Fibroblast of lung (primary cell): ENCODE results near the gene ALOX12B.

Experiments
- EZH2 ChIP-seq: IDR thresholded peaks from 2 replicates; pipeline ENCODE4 v1.5.1; 2012; ENCODE audit warnings: low read length, control low read depth, mild to moderate bottlenecking; ENCODE audit errors: missing control alignments
- TF ChIP-seq, protein P1 (sequence below), 2 donors: IDR thresholded peaks in 1 of 2; conservative IDR thresholded peaks in 1 of 2; 1 replicate in 1 of 2; 2 replicates in 1 of 2; pipeline ENCODE4 v1.5.1; 2011 to 2012; ENCODE audit warnings: low read length in 2 of 2, control low read depth in 1 of 2, inconsistent platforms in 1 of 2, low read depth in 1 of 2, mild to moderate bottlenecking in 1 of 2

DNA sequence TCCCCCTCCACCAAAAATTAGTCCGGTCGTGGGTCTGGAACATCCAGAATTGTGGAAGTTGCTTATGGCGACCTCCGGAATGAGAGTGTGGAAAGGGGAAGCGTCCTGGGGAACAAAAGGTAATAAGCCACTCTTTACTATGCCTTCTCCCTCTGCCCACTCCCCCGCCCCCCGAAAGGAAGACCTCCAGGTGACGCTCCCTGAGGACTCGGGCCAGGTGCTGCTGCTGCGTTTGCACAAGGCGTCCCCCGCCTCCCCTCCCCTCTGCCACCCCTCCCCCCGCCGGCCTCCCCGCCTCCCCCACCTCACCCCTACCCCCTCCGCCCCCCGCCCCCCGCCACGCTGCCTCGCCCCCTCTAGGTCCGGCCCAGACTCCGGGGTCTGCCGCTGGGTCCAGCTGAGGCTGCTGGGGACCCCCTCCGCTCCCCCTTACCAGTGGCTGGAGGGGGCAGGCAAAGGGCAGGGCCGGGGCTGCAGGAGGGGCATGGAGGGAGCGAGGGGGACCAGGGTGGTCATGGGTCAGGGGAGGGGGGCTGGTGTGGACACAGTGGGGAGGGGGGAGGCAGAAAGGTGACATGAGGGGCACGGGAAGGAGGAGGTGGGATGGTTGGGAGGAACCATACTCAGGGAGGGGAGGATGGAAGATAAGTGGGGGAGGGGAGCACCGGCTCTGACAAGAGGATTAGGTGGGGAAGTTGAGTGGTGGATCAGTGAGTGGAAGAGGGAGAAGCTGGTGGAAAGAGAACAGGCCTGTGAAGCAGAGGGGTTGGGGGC, 23.6 kb downstream of the ALOX12B start:
- TF ChIP-seq, protein P1, sequence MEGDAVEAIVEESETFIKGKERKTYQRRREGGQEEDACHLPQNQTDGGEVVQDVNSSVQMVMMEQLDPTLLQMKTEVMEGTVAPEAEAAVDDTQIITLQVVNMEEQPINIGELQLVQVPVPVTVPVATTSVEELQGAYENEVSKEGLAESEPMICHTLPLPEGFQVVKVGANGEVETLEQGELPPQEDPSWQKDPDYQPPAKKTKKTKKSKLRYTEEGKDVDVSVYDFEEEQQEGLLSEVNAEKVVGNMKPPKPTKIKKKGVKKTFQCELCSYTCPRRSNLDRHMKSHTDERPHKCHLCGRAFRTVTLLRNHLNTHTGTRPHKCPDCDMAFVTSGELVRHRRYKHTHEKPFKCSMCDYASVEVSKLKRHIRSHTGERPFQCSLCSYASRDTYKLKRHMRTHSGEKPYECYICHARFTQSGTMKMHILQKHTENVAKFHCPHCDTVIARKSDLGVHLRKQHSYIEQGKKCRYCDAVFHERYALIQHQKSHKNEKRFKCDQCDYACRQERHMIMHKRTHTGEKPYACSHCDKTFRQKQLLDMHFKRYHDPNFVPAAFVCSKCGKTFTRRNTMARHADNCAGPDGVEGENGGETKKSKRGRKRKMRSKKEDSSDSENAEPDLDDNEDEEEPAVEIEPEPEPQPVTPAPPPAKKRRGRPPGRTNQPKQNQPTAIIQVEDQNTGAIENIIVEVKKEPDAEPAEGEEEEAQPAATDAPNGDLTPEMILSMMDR (conservative IDR thresholded peaks at IDR 0.05 in 1 of 2, IDR thresholded peaks at IDR 0.05 in 1 of 2; ENCODE audit: low read depth in 1 of 2, low read length in 2 of 2): no peak
- TF ChIP-seq EZH2: no peak
